NT2/D1 (cell line): ENCODE measurements around the gene OPN5.

ENCODE experiments used
- SUZ12 ChIP-seq: IDR thresholded peaks from 2 replicates; pipeline ENCODE4 v1.6.1; 2011; ENCODE audit not compliant: insufficient read length, insufficient read depth; ENCODE audit errors: extremely low read depth
- YY1 ChIP-seq: IDR thresholded peaks from 2 replicates; pipeline ENCODE4 v1.6.1; 2011; ENCODE audit not compliant: insufficient read length, insufficient read depth
- ZNF274 ChIP-seq: IDR thresholded peaks from 2 replicates; pipeline ENCODE4 v1.6.1; 2011; ENCODE audit warnings: mild to moderate bottlenecking, low read depth, low read length

GRCh38 chr6:47781732-47782131 is at the start of gene OPN5:
- TF ChIP-seq ZNF274 (no peak), SUZ12 (no peak), YY1 (no peak)
